PC-3 (cell line): ENCODE measurements around the gene REC114.

Experiments used
- CTCF ChIP-seq: fragments of 300-600 bp; sonication (generic); conservative IDR thresholded peaks from 2 replicates; pipeline ENCODE4 v1.5.1; 2017; ENCODE audit warnings: antibody characterized with exemption, low read depth, mild to moderate bottlenecking, low read length
- EZH2 ChIP-seq: fragments of 300-600 bp; sonication (generic); IDR thresholded peaks from one replicate; pipeline ENCODE4 v1.6.1; 2017; ENCODE audit warnings: antibody characterized with exemption, mild to moderate bottlenecking, low read length; ENCODE audit not compliant: unreplicated experiment

GRCh38 chr15:73602992-73603391 lies 160.0 kb downstream of the REC114 start:
- TF ChIP-seq CTCF, result no peak
- TF ChIP-seq EZH2, result no peak
